Type B pancreatic cell (in vitro differentiated cells): ENCODE measurements around the gene CACNA1C. TPM values are rescaled to one million over a fixed set of nuclear protein-coding genes. Genes with fewer than 3 reads are reported as not detected.
A peak's percentile ranks its signal among the peaks of the same experiment; 100 is the strongest.

Experiments used
- DNase-seq: peaks from one replicate; pipeline ENCODE4 v3.0.0; 2021; ENCODE audit warnings: mixed read lengths; ENCODE audit not compliant: unreplicated experiment; ENCODE audit errors: extremely low spot score
- H3K27ac Mint-ChIP-seq: 2 replicates; pipeline ENCODE4 v1.8.0; 2021; ENCODE audit warnings: mild to moderate bottlenecking, mixed read lengths
- H3K27me3 Mint-ChIP-seq: 2 replicates; pipeline ENCODE4 v1.8.0; 2021; ENCODE audit warnings: mixed read lengths
- H3K36me3 Mint-ChIP-seq: 2 replicates; pipeline ENCODE4 v1.8.0; 2021; ENCODE audit warnings: mixed read lengths
- H3K4me1 Mint-ChIP-seq: one replicate; pipeline ENCODE4 v1.8.0; 2021; ENCODE audit warnings: mixed read lengths; ENCODE audit not compliant: unreplicated experiment
- H3K4me3 Mint-ChIP-seq: 2 replicates; pipeline ENCODE4 v1.8.0; 2021; ENCODE audit warnings: mild to moderate bottlenecking, mixed read lengths
- H3K9me3 Mint-ChIP-seq: 2 replicates; pipeline ENCODE4 v1.8.0; 2021; ENCODE audit warnings: mixed read lengths
- CTCF ChIP-seq: fragments of 200-600 bp; sonication (generic); conservative IDR thresholded peaks from 2 replicates; pipeline ENCODE4 v1.5.0; 2021; ENCODE audit warnings: antibody characterized with exemption, mild to moderate bottlenecking
- total RNA-seq: library from RNA; stranded (reverse); gene quantifications from 2 replicates; pipeline ENCODE4 v1.2.1, GENCODE V29; 2021; ENCODE audit warnings: low replicate concordance

The CACNA1C gene
- total RNA-seq, 1 donor from 2014 or later: 14.3 TPM

- Mint-ChIP-seq H3K4me1 (peaks cover 4% of the 10 kb centered on the region), H3K36me3 (peaks cover 5% of the 10 kb centered on the region), H3K27me3 (peaks cover 51% of the 10 kb centered on the region), H3K27ac (peak overlapping the region; percentile 64), H3K4me3 (peak overlapping the region; percentile 91), H3K9me3 (peaks cover 4% of the 10 kb centered on the region)
- peak; percentile 71 for DNase-seq
- peak; percentile 64 for TF ChIP-seq CTCF
Observed at GRCh38 chr12:2691006-2691344, 638.2 kb downstream of the CACNA1C start.

GRCh38 chr12:2691345-2692071 is 638.7 kb downstream of the CACNA1C start:
- TF ChIP-seq CTCF: peak; percentile 16
- H3K4me3 Mint-ChIP-seq: peak overlapping the region; percentile 91
- H3K27ac Mint-ChIP-seq: peak overlapping the region; percentile 64
- DNase-seq: peak; percentile 71
- H3K4me1 Mint-ChIP-seq: peaks cover 4% of the 10 kb centered on the region
- H3K27me3 Mint-ChIP-seq: peaks cover 56% of the 10 kb centered on the region
- peaks cover 8% of the 10 kb centered on the region for H3K36me3 Mint-ChIP-seq
- H3K9me3 Mint-ChIP-seq: peaks cover 8% of the 10 kb centered on the region

GRCh38 chr12:2692080-2692479 is 639.3 kb downstream of the CACNA1C start:
- peak overlapping the region; percentile 89 for H3K4me3 Mint-ChIP-seq
- H3K27me3 Mint-ChIP-seq: peaks cover 62% of the 10 kb centered on the region
- H3K9me3 Mint-ChIP-seq: peaks cover 8% of the 10 kb centered on the region
- peak; percentile 54 for DNase-seq
- peaks cover 8% of the 10 kb centered on the region for H3K36me3 Mint-ChIP-seq
- peak overlapping the region; percentile 20 for H3K27ac Mint-ChIP-seq
- peaks cover 4% of the 10 kb centered on the region for H3K4me1 Mint-ChIP-seq
- no peak for TF ChIP-seq CTCF

GRCh38 chr12:2693244-2693860 is 640.6 kb downstream of the CACNA1C start:
- Mint-ChIP-seq H3K36me3 (peaks cover 15% of the 10 kb centered on the region), H3K4me1 (peaks cover 4% of the 10 kb centered on the region), H3K4me3 (peak overlapping the region; percentile 70), H3K9me3 (peaks cover 11% of the 10 kb centered on the region), H3K27me3 (peaks cover 71% of the 10 kb centered on the region), H3K27ac (no peak overlapping the region)
- peak; percentile 39 for TF ChIP-seq CTCF
- DNase-seq: no peak

GRCh38 chr12:2693980-2694610 is 641.3 kb downstream of the CACNA1C start:
- Mint-ChIP-seq H3K27ac (no peak overlapping the region), H3K9me3 (peaks cover 11% of the 10 kb centered on the region), H3K27me3 (peaks cover 77% of the 10 kb centered on the region), H3K36me3 (peaks cover 15% of the 10 kb centered on the region), H3K4me3 (peak overlapping the region; percentile 53), H3K4me1 (peaks cover 4% of the 10 kb centered on the region)
- TF ChIP-seq CTCF: no peak
- no peak for DNase-seq
